ENCODE data around the gene ERC2.

The ERC2 gene

DNA sequence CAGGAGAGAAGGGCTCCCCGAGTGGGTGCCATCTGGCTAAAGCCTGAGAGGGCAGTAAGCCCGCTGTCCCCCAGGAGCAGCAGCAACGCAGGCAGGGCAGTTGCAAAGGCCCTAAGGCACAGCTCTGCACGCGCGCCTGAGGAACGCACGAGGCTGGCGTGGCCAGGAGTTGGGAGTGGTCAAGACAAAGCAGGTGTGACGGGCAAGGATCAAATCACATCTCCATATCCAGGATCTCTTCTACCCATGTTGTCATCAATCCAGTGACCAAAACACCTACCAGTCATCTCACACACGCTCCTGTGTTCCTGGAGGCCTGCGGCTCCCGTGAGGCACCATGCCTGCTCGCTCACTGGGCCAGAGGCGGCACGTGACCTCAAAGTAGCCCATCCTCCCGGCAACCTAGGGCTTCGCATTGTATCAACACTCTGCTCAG, 59.5 kb downstream of the ERC2 start:
- Histone ChIP-seq H3K9me3 (ENCODE audit: insufficient read depth, low read length) (no peaks in the 10 kb centered on the region), H3K27me3 (ENCODE audit: low read length) (no peaks in the 10 kb centered on the region; the same call in 1 of the 2 replicates), H2AFZ (ENCODE audit: low read depth, low read length, severe bottlenecking) (no peak overlapping the region), H3K9me2 (replicated peaks; ENCODE audit: insufficient read depth, low read length) (no peaks in the 10 kb centered on the region), H3K4me3 (ENCODE audit: insufficient read depth, low read length, poor library complexity, severe bottlenecking) (no peak overlapping the region), H3K79me2 (ENCODE audit: insufficient read depth, low read length) (no peaks in the 10 kb centered on the region), H3K4me2 (ENCODE audit: low read depth, low read length, poor library complexity, severe bottlenecking) (no peak overlapping the region), H3F3A (ENCODE audit: insufficient read depth) (no peaks in the 10 kb centered on the region), H4K20me1 (ENCODE audit: low read depth, low read length) (no peaks in the 10 kb centered on the region), H3K9ac (ENCODE audit: low read length) (no peak overlapping the region), H3K27ac (ENCODE audit: low read depth, low read length) (no peak overlapping the region), H3K36me3 (ENCODE audit: low read length) (no peaks in the 10 kb centered on the region)
- no peak for TF ChIP-seq EZH2phosphoT487 (conservative IDR thresholded peaks at IDR 0.05; ENCODE audit: low read length)
- TF ChIP-seq, protein P1, sequence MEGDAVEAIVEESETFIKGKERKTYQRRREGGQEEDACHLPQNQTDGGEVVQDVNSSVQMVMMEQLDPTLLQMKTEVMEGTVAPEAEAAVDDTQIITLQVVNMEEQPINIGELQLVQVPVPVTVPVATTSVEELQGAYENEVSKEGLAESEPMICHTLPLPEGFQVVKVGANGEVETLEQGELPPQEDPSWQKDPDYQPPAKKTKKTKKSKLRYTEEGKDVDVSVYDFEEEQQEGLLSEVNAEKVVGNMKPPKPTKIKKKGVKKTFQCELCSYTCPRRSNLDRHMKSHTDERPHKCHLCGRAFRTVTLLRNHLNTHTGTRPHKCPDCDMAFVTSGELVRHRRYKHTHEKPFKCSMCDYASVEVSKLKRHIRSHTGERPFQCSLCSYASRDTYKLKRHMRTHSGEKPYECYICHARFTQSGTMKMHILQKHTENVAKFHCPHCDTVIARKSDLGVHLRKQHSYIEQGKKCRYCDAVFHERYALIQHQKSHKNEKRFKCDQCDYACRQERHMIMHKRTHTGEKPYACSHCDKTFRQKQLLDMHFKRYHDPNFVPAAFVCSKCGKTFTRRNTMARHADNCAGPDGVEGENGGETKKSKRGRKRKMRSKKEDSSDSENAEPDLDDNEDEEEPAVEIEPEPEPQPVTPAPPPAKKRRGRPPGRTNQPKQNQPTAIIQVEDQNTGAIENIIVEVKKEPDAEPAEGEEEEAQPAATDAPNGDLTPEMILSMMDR (IDR thresholded peaks at IDR 0.05; ENCODE audit: insufficient read depth, low read length, poor library complexity, severe bottlenecking): no peak

DNA sequence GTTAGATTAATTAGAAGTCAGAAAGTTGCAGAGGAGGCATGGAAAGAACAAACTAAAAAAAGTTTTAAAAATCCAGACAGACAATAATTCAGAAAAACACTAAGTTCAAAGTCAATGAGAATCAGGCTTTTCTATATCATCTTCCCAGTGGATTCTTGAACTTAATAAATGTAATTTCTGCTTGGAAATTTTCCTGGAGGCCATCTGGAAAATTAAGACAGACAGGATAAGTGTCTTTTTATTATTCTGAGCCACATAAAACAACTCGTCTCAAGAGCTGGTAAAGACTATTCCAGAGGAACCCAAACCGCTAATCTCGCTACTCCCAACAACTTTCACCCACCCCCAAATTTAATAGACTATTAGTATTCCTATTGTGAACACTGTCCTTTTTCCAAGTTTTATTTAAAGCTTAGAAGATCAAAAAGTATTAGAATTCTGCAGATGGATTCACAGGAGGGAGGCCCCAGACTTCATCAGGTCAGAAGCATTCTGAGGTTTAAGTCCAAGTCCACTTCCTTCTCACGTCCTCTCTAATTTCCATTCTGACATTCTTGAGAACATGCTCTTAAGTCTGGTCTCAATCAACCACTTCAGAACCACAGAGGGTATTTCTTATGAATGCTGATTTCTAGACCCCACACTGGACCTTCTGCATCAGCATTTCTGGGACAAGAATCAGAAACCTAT, 61.3 kb downstream of the ERC2 start:
- Histone ChIP-seq H3K9me3 (ENCODE audit: insufficient read depth, low read length) (no peaks in the 10 kb centered on the region), H3F3A (ENCODE audit: insufficient read depth) (no peaks in the 10 kb centered on the region), H3K27me3 (ENCODE audit: low read length) (no peaks in the 10 kb centered on the region), H3K9me2 (replicated peaks; ENCODE audit: insufficient read depth, low read length) (no peaks in the 10 kb centered on the region), H3K4me3 (ENCODE audit: insufficient read depth, low read length, poor library complexity, severe bottlenecking) (no peak overlapping the region), H2AFZ (ENCODE audit: low read depth, low read length, severe bottlenecking) (no peak overlapping the region), H3K36me3 (ENCODE audit: low read length) (no peaks in the 10 kb centered on the region), H4K20me1 (ENCODE audit: low read depth, low read length) (no peaks in the 10 kb centered on the region), H3K4me2 (ENCODE audit: low read depth, low read length, poor library complexity, severe bottlenecking) (no peak overlapping the region), H3K79me2 (ENCODE audit: insufficient read depth, low read length) (no peaks in the 10 kb centered on the region), H3K9ac (ENCODE audit: low read length) (no peak overlapping the region), H3K27ac (ENCODE audit: low read depth, low read length) (no peak overlapping the region)
- TF ChIP-seq EZH2phosphoT487 (conservative IDR thresholded peaks at IDR 0.05; ENCODE audit: low read length): no peak
- TF ChIP-seq, protein P1 (IDR thresholded peaks at IDR 0.05; ENCODE audit: insufficient read depth, low read length, poor library complexity, severe bottlenecking): no peak

DNA sequence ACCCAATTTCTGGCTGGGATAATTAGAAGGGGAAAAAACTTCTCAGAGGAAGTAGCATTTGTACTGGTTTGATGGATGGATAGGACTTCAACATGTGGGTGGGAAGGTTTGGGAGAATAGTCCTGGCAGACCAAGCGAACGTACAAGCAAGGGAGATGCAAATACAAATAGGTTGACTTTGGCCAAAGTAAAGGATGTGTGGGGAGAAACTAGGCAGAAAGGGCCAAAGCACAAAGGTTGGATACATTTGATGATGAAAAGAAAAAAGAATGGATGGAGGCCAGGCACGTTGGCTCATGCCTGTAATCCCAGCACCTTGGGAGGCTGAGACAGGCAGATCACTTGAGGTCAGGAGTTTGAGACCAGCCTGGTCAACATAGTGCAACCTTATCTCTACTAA, 63.4 kb downstream of the ERC2 start:
- Histone ChIP-seq H3K4me3 (ENCODE audit: insufficient read depth, low read length, poor library complexity, severe bottlenecking) (no peak overlapping the region), H3K9ac (ENCODE audit: low read length) (no peak overlapping the region), H2AFZ (ENCODE audit: low read depth, low read length, severe bottlenecking) (no peak overlapping the region), H4K20me1 (ENCODE audit: low read depth, low read length) (no peaks in the 10 kb centered on the region), H3K27me3 (ENCODE audit: low read length) (no peaks in the 10 kb centered on the region), H3K4me2 (ENCODE audit: low read depth, low read length, poor library complexity, severe bottlenecking) (no peak overlapping the region), H3K36me3 (ENCODE audit: low read length) (no peaks in the 10 kb centered on the region), H3F3A (ENCODE audit: insufficient read depth) (no peaks in the 10 kb centered on the region), H3K27ac (ENCODE audit: low read depth, low read length) (no peak overlapping the region), H3K9me3 (ENCODE audit: insufficient read depth, low read length) (no peaks in the 10 kb centered on the region), H3K9me2 (replicated peaks; ENCODE audit: insufficient read depth, low read length) (no peaks in the 10 kb centered on the region), H3K79me2 (ENCODE audit: insufficient read depth, low read length) (no peaks in the 10 kb centered on the region)
- TF ChIP-seq EZH2phosphoT487 (conservative IDR thresholded peaks at IDR 0.05; ENCODE audit: low read length): no peak
- TF ChIP-seq, protein P1 (IDR thresholded peaks at IDR 0.05; ENCODE audit: insufficient read depth, low read length, poor library complexity, severe bottlenecking): no peak

Measured in SU-DHL-6 (cell line).